ENCODE results near the gene UBE2D2.

UBE2D2 gene

GRCh38 chr5:139639619-139640380 lies 78.7 kb downstream of the UBE2D2 start:
- Histone ChIP-seq H3K27ac (no peak overlapping the region), H3K4me3 (no peak overlapping the region), H3K9ac (ENCODE audit: insufficient read length) (no peak overlapping the region), H3K36me3 (ENCODE audit: insufficient read depth, low read length) (no peaks in the 10 kb centered on the region), H3K9me3 (ENCODE audit: low read depth, low read length) (no peaks in the 10 kb centered on the region)
- DNase-seq (ENCODE audit: low read depth, low spot score) = no peak
- TF ChIP-seq EZH2 (IDR thresholded peaks at IDR 0.05) = no peak
- no peak for TF ChIP-seq FOXP2 (optimal IDR thresholded peaks at IDR 0.05; ENCODE audit: control extremely low read depth, extremely low read length, insufficient read depth)
- TF ChIP-seq POLR2AphosphoS5 (IDR thresholded peaks at IDR 0.05; ENCODE audit: borderline replicate concordance, low read depth, low read length) = no peak

- TF ChIP-seq EZH2 (IDR thresholded peaks at IDR 0.05) (no peak), FOXP2 (optimal IDR thresholded peaks at IDR 0.05; ENCODE audit: control extremely low read depth, extremely low read length, insufficient read depth) (no peak), POLR2AphosphoS5 (IDR thresholded peaks at IDR 0.05; ENCODE audit: borderline replicate concordance, low read depth, low read length) (no peak)
- DNase-seq (ENCODE audit: low read depth, low spot score) = no peak
- H3K9me3 ChIP-seq (ENCODE audit: low read depth, low read length) = no peaks in the 10 kb centered on the region
- no peak overlapping the region for H3K4me3 ChIP-seq
- H3K36me3 ChIP-seq (ENCODE audit: insufficient read depth, low read length) = no peaks in the 10 kb centered on the region
- no peak overlapping the region for H3K27ac ChIP-seq
- no peak overlapping the region for H3K9ac ChIP-seq (ENCODE audit: insufficient read length)
Observed at GRCh38 chr5:139640421-139641115, 79.4 kb downstream of the UBE2D2 start.

GRCh38 chr5:139641116-139642080 lies 80.3 kb downstream of the UBE2D2 start:
- H3K9me3 ChIP-seq (ENCODE audit: low read depth, low read length) = no peaks in the 10 kb centered on the region
- H3K27ac ChIP-seq = no peak overlapping the region
- no peak overlapping the region for H3K9ac ChIP-seq (ENCODE audit: insufficient read length)
- TF ChIP-seq POLR2AphosphoS5 (IDR thresholded peaks at IDR 0.05; ENCODE audit: borderline replicate concordance, low read depth, low read length) = no peak
- no peak for TF ChIP-seq FOXP2 (optimal IDR thresholded peaks at IDR 0.05; ENCODE audit: control extremely low read depth, extremely low read length, insufficient read depth)
- TF ChIP-seq EZH2 (IDR thresholded peaks at IDR 0.05) = no peak
- no peaks in the 10 kb centered on the region for H3K36me3 ChIP-seq (ENCODE audit: insufficient read depth, low read length)
- no peak overlapping the region for H3K4me3 ChIP-seq
- DNase-seq (ENCODE audit: low read depth, low spot score) = no peak

- TF ChIP-seq FOXP2 (optimal IDR thresholded peaks at IDR 0.05; ENCODE audit: control extremely low read depth, extremely low read length, insufficient read depth) = no peak
- no peak for TF ChIP-seq EZH2 (IDR thresholded peaks at IDR 0.05)
- no peak for TF ChIP-seq POLR2AphosphoS5 (IDR thresholded peaks at IDR 0.05; ENCODE audit: borderline replicate concordance, low read depth, low read length)
Observed at GRCh38 chr5:139642213-139642612, 81.1 kb downstream of the UBE2D2 start.

GRCh38 chr5:139642891-139643871 lies 82.0 kb downstream of the UBE2D2 start:
- Histone ChIP-seq H3K9ac (ENCODE audit: insufficient read length) (no peak overlapping the region), H3K27ac (no peak overlapping the region), H3K36me3 (ENCODE audit: insufficient read depth, low read length) (no peaks in the 10 kb centered on the region), H3K9me3 (ENCODE audit: low read depth, low read length) (no peaks in the 10 kb centered on the region), H3K4me3 (no peak overlapping the region)
- no peak for DNase-seq (ENCODE audit: low read depth, low spot score)
- TF ChIP-seq POLR2AphosphoS5 (IDR thresholded peaks at IDR 0.05; ENCODE audit: borderline replicate concordance, low read depth, low read length) = no peak
- no peak for TF ChIP-seq FOXP2 (optimal IDR thresholded peaks at IDR 0.05; ENCODE audit: control extremely low read depth, extremely low read length, insufficient read depth)
- TF ChIP-seq EZH2 (IDR thresholded peaks at IDR 0.05) = no peak

More at GRCh38 chr5:139642213-139642612, 81.1 kb downstream of the UBE2D2 start:
- DNase-seq (ENCODE audit: low read depth, low spot score) = no peak
- Histone ChIP-seq H3K9ac (ENCODE audit: insufficient read length) (no peak overlapping the region), H3K9me3 (ENCODE audit: low read depth, low read length) (no peaks in the 10 kb centered on the region), H3K36me3 (ENCODE audit: insufficient read depth, low read length) (no peaks in the 10 kb centered on the region), H3K27ac (no peak overlapping the region), H3K4me3 (no peak overlapping the region)

GRCh38 chr5:139644001-139644456 lies 82.9 kb downstream of the UBE2D2 start:
- no peak overlapping the region for H3K9ac ChIP-seq (ENCODE audit: insufficient read length)

More at GRCh38 chr5:139644001-139644456, 82.9 kb downstream of the UBE2D2 start:
- Histone ChIP-seq H3K9me3 (ENCODE audit: low read depth, low read length) (no peaks in the 10 kb centered on the region), H3K27ac (no peak overlapping the region), H3K4me3 (no peak overlapping the region), H3K36me3 (ENCODE audit: insufficient read depth, low read length) (no peaks in the 10 kb centered on the region)
- no peak for DNase-seq (ENCODE audit: low read depth, low spot score)
- no peak for TF ChIP-seq EZH2 (IDR thresholded peaks at IDR 0.05)
- TF ChIP-seq POLR2AphosphoS5 (IDR thresholded peaks at IDR 0.05; ENCODE audit: borderline replicate concordance, low read depth, low read length) = no peak
- no peak for TF ChIP-seq FOXP2 (optimal IDR thresholded peaks at IDR 0.05; ENCODE audit: control extremely low read depth, extremely low read length, insufficient read depth)

All from SK-N-MC (cell line).